ENCODE results near the gene BECN2. TPM values are rescaled to one million over a fixed set of nuclear protein-coding genes. Genes with fewer than 3 reads are reported as not detected.
"Not testable (repeated sequence)": the region's sequence is repeated elsewhere in the genome, so short reads cannot be mapped to it uniquely, and the experiment has no call there.

The BECN2 gene
- total RNA-seq, 1 donor from 2014 or later, result not detected

GRCh38 chr1:241972703-241973369 lies 15.3 kb downstream of the BECN2 start:
- DNase-seq (ENCODE audit: low spot score) (no peak), ATAC-seq (no peak)
- intact Hi-C loops (cut with DNase I), result no loop called here

GRCh38 chr1:241976229-241976628 lies 18.7 kb downstream of the BECN2 start:
- intact Hi-C loops (cut with DNase I), result no loop called here
- no peak for DNase-seq (ENCODE audit: low spot score)
- ATAC-seq, result no peak

- intact Hi-C loops (cut with DNase I), result no loop called here
- DNase-seq (ENCODE audit: low spot score) (no peak), ATAC-seq (no peak)
These were observed 21.5 kb downstream of the BECN2 start for GRCh38 chr1:241979071-241979470.

GRCh38 chr1:241979926-241980325 lies 22.4 kb downstream of the BECN2 start:
- no peak for ATAC-seq
- intact Hi-C loops (cut with DNase I), result no loop called here

GRCh38 chr1:241985787-241986186 lies 28.2 kb downstream of the BECN2 start:
- ATAC-seq (no peak), DNase-seq (ENCODE audit: low spot score) (no peak)
- intact Hi-C loops (cut with DNase I), result no loop called here

More at GRCh38 chr1:241979926-241980325, 22.4 kb downstream of the BECN2 start:
- DNase-seq (ENCODE audit: low spot score), result no peak

- intact Hi-C loops (cut with DNase I); ATAC-seq; DNase-seq (ENCODE audit: low spot score): not testable (repeated sequence)
These were observed 30.9 kb downstream of the BECN2 start for GRCh38 chr1:241988389-241988930.

GRCh38 chr1:241990040-241990439 lies 32.5 kb downstream of the BECN2 start:
- intact Hi-C loops (cut with DNase I), result no loop called here
- peak; percentile 94 for ATAC-seq
- DNase-seq (ENCODE audit: low spot score), result peak; percentile 83

- ATAC-seq, result peak; percentile 52
- no peak for DNase-seq (ENCODE audit: low spot score)
- intact Hi-C loops (cut with DNase I), result no loop called here
These were observed 35.2 kb downstream of the BECN2 start for GRCh38 chr1:241992734-241993133.

- ATAC-seq (no peak), DNase-seq (ENCODE audit: low spot score) (no peak)
- intact Hi-C loops (cut with DNase I), result no loop called here
These were observed 36.6 kb downstream of the BECN2 start for GRCh38 chr1:241994171-241994570.

- DNase-seq (ENCODE audit: low spot score), result no peak
- no peak for ATAC-seq
- intact Hi-C loops (cut with DNase I), result no loop called here
These were observed 39.9 kb downstream of the BECN2 start for GRCh38 chr1:241997401-241997998.

- intact Hi-C loops (cut with DNase I), result no loop called here
- DNase-seq (ENCODE audit: low spot score), result peak; percentile 86
These were observed 40.9 kb downstream of the BECN2 start for GRCh38 chr1:241998412-241998921.

GRCh38 chr1:241999026-241999425 lies 41.5 kb downstream of the BECN2 start, which contains the start of gene MAP1LC3C:
Gene MAP1LC3C (minus strand): TSS chr1:241999098. CDS start chr1:241999008, 90 bp downstream.
- DNase-seq (ENCODE audit: low spot score), result no peak
- peak; percentile 7 for ATAC-seq
- intact Hi-C loops (cut with DNase I), result no loop called here

More at GRCh38 chr1:241998412-241998921, 40.9 kb downstream of the BECN2 start:
- peak; percentile 72 for ATAC-seq

GRCh38 chr1:242000434-242000833 lies 42.9 kb downstream of the BECN2 start:
- intact Hi-C loops (cut with DNase I), result no loop called here
- DNase-seq (ENCODE audit: low spot score), result no peak
- no peak for ATAC-seq

- intact Hi-C loops (cut with DNase I), result no loop called here
- ATAC-seq (peak; percentile 27), DNase-seq (ENCODE audit: low spot score) (no peak)
These were observed 44.5 kb downstream of the BECN2 start for GRCh38 chr1:242002072-242002471.

- peak; percentile 33 for ATAC-seq
- DNase-seq (ENCODE audit: low spot score), result no peak
- intact Hi-C loops (cut with DNase I), result no loop called here
These were observed 44.9 kb downstream of the BECN2 start for GRCh38 chr1:242002510-242002909.

GRCh38 chr1:242004751-242005495 lies 47.4 kb downstream of the BECN2 start:
- peak; percentile 38 for ATAC-seq
- intact Hi-C loops (cut with DNase I), result no loop called here
- DNase-seq (ENCODE audit: low spot score), result no peak

- ATAC-seq (no peak), DNase-seq (ENCODE audit: low spot score) (no peak)
- intact Hi-C loops (cut with DNase I), result no loop called here
These were observed 48.4 kb downstream of the BECN2 start for GRCh38 chr1:242005866-242006535.

GRCh38 chr1:242006976-242007375 lies 49.4 kb downstream of the BECN2 start:
- intact Hi-C loops (cut with DNase I), result no loop called here
- no peak for DNase-seq (ENCODE audit: low spot score)
- no peak for ATAC-seq

Data from sciatic nerve (tissue), 2 donors.